A549 treated with AZD2906 at 1 μM for 4 hours (cell line): ENCODE data around the gene HTRA2. TPM values are rescaled to one million over a fixed set of nuclear protein-coding genes. Genes with fewer than 3 reads are reported as not detected.

Source experiments
- total RNA-seq: library from RNA; stranded (reverse); fragments of 200-300 nt; extraction: Qiagen RNA extraction; gene quantifications from 5 replicates; pipeline ENCODE4 v1.2.3, GENCODE V29; 2022

Gene HTRA2
- total RNA-seq = 33.1 to 41.7 TPM (median 39.3 TPM) in 5 replicates

DNA sequence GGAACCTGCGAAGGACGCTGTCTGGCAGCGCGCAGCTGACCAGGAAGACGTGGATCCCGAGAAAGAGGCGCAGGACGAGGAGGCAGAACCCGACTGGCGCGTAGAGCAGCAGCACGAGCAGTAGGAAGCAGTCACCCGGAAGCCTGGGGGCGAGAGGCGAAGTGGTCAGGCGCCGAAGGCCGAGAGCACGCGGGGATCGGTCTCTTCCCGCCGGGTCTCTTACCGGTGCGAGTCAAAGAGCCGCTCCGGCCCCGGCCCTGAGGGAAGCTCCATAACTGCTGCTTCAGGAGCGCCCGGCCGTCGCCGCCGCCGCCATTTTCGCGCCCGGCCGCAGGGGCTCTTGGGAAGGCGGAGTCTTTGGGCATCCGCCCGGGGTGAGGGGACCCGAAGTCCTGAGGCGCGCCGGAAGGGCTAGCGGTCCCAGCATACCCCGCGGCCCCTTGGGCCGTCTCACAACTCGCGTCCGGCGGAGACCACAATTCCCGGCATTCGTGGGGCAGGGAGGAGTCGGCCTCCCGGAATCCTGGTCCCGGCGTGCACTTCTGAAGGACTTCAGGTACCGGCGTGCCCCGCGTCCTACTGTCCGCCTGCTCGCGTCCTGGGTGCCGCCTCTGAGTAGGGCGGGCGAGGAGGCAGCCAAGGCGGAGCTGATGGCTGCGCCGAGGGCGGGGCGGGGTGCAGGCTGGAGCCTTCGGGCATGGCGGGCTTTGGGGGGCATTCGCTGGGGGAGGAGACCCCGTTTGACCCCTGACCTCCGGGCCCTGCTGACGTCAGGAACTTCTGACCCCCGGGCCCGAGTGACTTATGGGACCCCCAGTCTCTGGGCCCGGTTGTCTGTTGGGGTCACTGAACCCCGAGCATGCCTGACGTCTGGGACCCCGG lies at the start of gene HTRA2, which contains the start of gene AUP1:
HTRA2 (plus strand) TSS at position 577 of the 882 bp plus-strand sequence; CDS start at position 651, 74 bp downstream.
AUP1 (minus strand) TSS at position 350 of the 882 bp plus-strand sequence; CDS start at position 273, 77 bp downstream.

DNA sequence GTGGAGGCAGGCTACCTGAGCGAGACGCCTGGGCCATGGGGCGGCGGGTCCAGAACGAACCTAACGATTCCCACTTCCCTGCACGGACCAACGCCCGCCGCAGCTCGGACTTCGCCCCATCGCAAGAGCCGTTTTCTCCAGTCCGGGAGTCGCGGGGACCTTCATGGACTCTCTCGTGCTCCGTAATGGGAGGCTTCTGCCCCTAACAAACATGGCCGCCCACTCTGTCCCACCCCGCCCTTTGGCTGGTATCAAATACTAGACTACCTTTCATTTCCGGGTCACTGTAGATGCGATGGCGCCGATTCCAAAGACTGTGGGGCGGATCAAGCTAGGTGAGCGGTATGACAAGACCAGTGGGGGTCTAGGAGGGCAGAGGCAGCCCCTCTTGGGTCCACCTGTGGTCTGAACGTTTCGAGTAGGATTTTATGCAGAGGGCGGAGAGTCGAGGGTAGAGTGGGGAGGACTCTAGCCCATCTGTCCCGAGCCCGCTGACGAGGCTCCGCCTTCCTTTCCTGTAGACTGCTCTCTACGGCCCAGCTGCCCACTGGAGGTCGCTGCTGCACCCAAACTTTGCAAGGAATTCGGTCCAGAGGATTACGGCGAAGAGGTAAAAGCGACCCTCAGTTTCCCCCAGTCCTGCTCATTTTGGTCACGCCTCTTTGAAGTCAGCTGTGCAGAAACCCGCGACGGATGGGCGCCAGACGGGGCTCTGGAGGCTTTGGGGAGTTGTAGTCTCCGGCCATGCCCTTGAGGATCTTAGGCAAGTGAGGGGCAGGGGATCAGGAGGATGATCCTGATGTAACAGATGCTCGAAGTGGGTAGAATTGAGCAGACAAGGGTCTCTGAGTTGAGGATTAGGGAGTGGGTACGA lies 46.7 kb upstream of the HTRA2 start, which contains the start of the genes CCDC142 and TTC31:
CCDC142 (minus strand) TSS at position 198 of the 874 bp plus-strand sequence; CDS start at position 37, 161 bp downstream.
TTC31 (plus strand) TSS at position 281 of the 874 bp plus-strand sequence; CDS start at position 296, 15 bp downstream.

DNA sequence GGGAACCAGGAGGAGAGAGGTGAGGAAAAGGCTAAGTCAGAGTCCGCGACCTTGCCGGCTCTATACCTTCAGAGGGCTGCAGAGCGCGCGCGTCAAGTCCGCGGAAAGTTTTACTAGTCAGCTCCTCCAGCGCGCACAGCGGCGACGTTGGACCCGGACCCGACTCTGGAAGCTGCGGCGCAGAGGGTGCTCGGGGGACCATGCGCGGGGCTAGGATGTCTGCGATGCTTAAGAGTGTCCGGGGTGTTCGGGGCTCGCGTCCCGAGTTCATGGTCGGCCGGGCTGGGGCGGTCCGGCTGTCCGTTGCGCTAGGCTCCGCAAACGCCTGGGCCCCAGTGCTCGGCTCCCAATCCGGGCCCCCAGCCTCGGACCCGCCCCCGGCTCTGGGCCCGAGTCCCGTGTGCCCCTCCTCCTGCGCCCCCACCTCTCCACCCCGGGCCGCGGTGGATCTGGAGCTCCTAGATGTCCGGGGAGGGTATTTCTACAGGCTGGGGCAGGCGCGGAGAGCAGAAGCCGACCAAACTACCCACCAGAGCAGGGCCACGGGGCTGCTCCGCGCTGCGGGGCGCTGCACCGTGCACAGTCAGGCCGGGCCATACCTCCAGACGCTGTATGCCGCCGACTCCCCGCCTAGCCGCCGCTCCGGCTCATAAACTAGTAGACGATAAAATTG lies 30.3 kb upstream of the HTRA2 start, which contains the start of gene LBX2:
LBX2 (minus strand) TSS at position 337 of the 673 bp plus-strand sequence; CDS start at position 271, 66 bp downstream.

DNA sequence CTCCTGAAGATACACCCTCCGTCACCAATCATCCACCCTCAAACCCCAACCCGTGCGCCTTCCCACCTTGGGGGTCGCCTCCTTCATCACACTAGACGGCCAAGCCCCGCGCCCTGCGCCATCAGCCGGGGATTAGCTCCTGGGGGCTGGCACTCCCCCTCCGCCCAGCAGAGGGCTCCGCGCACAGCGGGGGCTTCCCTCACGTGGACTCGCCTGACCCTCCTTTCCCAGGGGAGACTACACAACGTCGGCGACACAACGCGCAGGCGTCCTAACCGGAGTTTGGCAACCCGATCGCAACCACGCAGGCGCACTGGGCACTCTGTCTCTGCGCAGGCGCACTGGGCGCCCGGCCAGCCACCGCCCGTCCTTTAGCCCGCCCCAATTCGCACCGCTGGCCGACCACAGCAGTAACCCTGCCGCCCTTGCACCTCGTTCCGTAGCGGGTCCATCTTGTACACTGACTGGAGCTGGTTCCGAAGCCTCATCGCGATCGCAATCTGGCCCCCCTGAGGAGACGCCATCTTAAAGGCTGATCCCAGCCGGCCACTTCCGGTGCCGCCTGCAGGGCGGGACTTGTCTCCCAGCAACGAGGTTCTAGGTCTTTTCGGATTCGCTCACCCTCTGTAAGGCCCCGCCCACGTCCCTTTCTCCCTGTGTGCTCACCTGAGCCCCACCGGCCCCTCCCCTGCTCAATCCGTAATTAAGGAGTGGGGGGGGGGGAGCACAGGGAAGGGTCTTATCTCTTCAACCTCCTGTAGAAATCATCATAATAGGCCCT lies 22.4 kb upstream of the HTRA2 start, which contains the start of gene PCGF1:
PCGF1 (minus strand) TSS at position 551 of the 781 bp plus-strand sequence; CDS start at position 524, 27 bp downstream.

DNA sequence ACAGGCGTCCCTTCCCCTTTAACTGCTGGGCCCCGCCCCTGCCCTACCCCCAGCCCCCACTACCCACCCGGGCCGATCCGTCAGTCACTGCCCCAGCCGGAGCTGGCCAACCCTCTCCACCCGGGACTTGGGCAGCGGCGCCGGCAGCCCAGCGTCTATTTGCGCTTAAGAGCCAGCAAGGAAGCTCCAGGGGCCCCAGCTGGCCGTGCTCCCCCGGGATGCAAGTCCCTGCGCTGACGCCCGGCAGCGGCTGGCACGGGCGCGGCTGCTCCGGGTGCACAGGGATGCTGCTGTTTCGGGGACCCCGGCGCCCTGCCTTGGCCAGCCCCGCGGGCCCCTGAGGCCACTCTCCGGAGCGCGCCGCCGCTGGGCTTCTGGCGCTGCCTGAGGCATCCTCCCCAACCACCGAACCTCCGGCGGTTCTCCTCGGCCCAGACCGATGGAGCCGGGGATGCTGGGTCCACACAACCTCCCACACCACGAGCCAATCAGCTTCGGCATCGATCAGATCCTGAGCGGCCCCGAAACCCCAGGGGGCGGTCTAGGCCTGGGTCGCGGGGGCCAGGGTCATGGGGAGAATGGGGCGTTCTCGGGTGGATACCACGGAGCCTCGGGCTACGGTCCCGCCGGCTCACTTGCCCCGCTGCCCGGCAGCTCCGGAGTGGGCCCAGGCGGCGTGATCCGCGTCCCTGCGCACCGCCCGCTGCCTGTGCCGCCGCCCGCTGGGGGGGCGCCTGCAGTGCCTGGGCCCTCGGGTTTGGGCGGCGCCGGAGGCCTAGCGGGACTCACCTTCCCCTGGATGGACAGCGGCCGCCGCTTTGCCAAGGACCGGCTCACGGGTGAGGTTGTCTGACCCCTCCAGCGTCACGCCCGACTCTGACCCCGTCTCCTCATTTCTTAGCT lies 15.1 kb upstream of the HTRA2 start, which contains the start of gene TLX2:
TLX2 (plus strand) TSS at position 83 of the 903 bp plus-strand sequence; CDS start at position 440, 357 bp downstream.

DNA sequence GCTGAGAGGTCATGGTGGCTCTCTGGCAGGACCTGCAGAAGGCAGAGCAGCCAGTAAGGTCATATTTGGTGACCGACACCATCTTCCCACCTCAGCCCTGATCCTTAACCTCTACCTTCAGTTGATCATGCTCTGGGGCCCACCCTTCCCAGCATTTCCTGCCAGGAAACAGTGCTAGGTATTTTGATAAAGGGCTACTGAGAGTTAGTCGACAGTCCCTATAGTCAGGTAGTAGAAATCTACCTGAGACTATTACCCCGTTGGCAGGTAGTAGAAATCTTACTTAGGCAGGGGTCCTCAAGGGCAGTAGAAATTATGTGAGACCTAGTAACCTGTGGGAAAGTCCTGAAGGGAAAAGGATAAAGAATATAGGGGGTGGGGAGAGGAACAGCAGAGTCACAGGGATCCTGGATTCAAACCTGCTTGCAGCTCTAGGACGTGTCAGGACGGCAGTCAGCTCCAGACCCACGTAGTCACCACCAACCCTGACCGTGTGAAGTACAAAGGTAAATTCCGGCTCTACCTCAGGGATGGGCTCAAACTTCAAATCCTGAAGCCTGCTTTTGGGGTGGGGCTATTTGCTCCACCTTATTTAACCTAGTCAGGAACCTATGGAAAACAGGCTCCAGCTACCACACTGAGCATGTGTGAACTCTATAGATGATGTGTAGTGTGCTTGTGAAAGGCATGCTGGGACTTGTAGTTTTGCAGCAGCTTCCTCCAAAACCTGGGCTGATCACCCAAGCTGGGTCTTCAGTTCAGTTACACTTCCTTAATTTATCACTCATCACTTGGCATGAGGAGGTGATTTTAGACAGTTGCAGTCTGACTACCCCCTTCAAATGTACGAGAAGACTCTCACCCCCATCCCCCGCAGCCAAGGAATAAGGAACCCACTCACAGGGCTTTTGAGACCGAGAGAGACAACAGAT lies 3.8 kb upstream of the HTRA2 start, which contains the start of gene DQX1:
DQX1 (minus strand) TSS at position 515 of the 932 bp plus-strand sequence; CDS start at position 13, 502 bp downstream.

DNA sequence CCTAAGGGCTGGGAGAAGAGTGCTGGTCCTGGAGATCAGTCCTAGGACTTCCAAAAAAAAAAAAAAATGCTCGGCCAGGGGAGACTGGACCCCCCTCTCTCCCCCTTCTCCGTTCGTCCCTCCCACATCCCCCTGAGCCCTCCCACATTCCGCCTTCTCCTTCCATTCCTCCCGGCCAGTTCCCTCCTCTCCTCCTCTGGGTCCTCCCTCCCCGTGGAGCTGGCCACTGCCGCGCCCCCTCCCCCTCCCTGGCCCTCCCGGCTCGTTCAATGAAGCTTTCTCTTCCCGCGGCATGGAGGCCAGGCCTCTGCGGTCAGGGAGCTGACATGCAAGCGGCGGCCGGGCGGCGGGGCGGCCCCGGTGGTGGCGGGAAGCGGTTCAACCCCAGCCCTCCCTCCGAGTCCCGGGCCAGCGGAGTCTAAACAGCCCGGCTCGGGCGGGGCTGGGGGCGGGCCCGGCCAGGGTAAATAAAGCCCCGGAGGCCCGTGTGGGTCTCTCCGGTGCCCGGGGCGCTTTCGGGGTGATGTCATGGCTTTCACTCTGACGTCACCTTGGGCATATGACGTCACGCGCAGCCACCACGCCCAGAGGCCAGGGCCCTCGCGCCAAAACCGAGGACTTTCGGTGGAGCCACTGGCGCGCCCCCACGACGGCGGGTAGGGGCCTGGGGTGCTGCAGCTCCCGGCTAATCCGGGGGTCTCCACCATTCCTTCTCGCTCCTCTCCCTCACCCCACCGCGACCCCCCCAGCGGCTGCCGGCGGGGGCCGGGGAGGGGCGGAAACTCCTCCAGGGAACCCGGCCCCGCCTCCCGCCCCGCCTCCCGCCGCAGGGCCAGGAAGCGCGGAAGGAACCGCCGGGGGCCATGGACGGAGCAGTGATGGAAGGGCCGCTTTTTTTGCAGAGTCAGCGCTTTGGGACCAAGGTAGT lies 24.4 kb downstream of the HTRA2 start, which contains the start of the genes DOK1 and LOXL3:
DOK1 (plus strand) TSS at position 829 of the 928 bp plus-strand sequence; CDS start at position 864, 35 bp downstream.
LOXL3 (minus strand) TSS at position 51 of the 928 bp plus-strand sequence. CDS start 1,308 bp downstream, outside the sequence.

Other genes starting within 250 kb of the HTRA2 start
- gene SLC4A5, start 186.5 kb upstream of the HTRA2 start, total RNA-seq = 0.15 to 0.47 TPM (median 0.24 TPM) in 5 replicates
- 112 to 150 TPM (median 144 TPM) in 5 replicates for gene DCTN1, start 149.6 kb upstream of the HTRA2 start, total RNA-seq
- 2.4 to 3.6 TPM (median 3.2 TPM) in 5 replicates for gene C2orf81, start 108.3 kb upstream of the HTRA2 start, total RNA-seq
- 76.9 to 92.7 TPM (median 91.5 TPM) in 5 replicates for gene WDR54, start 108.2 kb upstream of the HTRA2 start, total RNA-seq
- 18.7 to 24.5 TPM (median 22.4 TPM) in 5 replicates for gene RTKN, start 88.0 kb upstream of the HTRA2 start, total RNA-seq
- 43.7 to 51.1 TPM (median 48.7 TPM) in 5 replicates for gene INO80B, start 74.8 kb upstream of the HTRA2 start, total RNA-seq
- gene WBP1, start 71.5 kb upstream of the HTRA2 start, total RNA-seq = 49.4 to 85.1 TPM (median 81.5 TPM) in 5 replicates
- 44.0 to 55.8 TPM (median 52.5 TPM) in 5 replicates for gene MOGS, start 64.6 kb upstream of the HTRA2 start, total RNA-seq
- gene MRPL53, start 57.3 kb upstream of the HTRA2 start, total RNA-seq = 93.9 to 164 TPM (median 141 TPM) in 5 replicates
- gene CCDC142, start 46.9 kb upstream of the HTRA2 start, total RNA-seq = 10.5 to 16.0 TPM (median 13.2 TPM) in 5 replicates
- gene TTC31, start 46.9 kb upstream of the HTRA2 start, total RNA-seq = 13.2 to 17.7 TPM (median 15.2 TPM) in 5 replicates
- 3.2 to 4.3 TPM (median 3.8 TPM) in 5 replicates for gene LBX2, start 30.3 kb upstream of the HTRA2 start, total RNA-seq
- 29.9 to 35.0 TPM (median 31.9 TPM) in 5 replicates for gene PCGF1, start 22.2 kb upstream of the HTRA2 start, total RNA-seq
- gene TLX2, start 15.5 kb upstream of the HTRA2 start, total RNA-seq = 0.24 to 0.37 TPM (median 0.30 TPM) in 5 replicates
- gene DQX1, start 3.7 kb upstream of the HTRA2 start, total RNA-seq = 0.07 to 0.15 TPM (median 0.13 TPM) in 5 replicates
- gene AUP1, start 227 bp upstream of the HTRA2 start, total RNA-seq = 185 to 250 TPM (median 238 TPM) in 5 replicates
- gene LOXL3, start 24.0 kb downstream of the HTRA2 start, total RNA-seq = 0.31 to 0.60 TPM (median 0.49 TPM) in 5 replicates
- 3.4 to 4.9 TPM (median 4.4 TPM) in 5 replicates for gene DOK1, start 24.8 kb downstream of the HTRA2 start, total RNA-seq
- not detected in 5 replicates for gene M1AP, start 118.4 kb downstream of the HTRA2 start, total RNA-seq
- 8.7 to 11.8 TPM (median 10.7 TPM) in 5 replicates for gene SEMA4F, start 124.3 kb downstream of the HTRA2 start, total RNA-seq